Measurements from ENCODE around the gene PDAP1.
"Not testable (repeated sequence)": the region's sequence is repeated elsewhere in the genome, so short reads cannot be mapped to it uniquely, and the experiment has no call there.

Gene PDAP1

DNA sequence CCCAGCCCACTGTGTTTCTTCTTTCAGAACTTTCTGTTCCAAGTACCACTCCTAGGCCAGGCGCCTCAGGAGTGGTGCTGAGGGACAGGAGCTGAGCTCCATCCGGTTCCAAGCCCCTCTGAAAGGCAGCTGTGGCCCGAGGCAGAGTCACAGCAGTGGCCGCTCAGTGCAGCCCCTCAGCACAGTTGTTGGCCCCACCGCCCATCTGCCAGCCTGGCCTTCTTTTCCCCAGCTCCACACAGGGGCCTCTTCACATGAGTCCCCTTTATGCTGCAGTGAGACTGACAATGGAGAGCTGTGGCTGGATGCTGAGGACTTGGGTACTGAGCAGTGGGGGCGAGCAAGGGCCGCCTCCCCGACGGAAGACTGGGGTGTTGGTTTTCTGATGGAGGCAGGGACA, 9.9 kb upstream of the PDAP1 start:
- no peak for DNase-seq (ENCODE audit: low read depth)
- no peak for TF ChIP-seq CTCF (conservative IDR thresholded peaks at IDR 0.05; ENCODE audit: control insufficient read depth, insufficient read depth, low read depth, low read length)
- no peak overlapping the region for H3K4me3 ChIP-seq (ENCODE audit: control insufficient read depth, low read depth, low read length)

DNA sequence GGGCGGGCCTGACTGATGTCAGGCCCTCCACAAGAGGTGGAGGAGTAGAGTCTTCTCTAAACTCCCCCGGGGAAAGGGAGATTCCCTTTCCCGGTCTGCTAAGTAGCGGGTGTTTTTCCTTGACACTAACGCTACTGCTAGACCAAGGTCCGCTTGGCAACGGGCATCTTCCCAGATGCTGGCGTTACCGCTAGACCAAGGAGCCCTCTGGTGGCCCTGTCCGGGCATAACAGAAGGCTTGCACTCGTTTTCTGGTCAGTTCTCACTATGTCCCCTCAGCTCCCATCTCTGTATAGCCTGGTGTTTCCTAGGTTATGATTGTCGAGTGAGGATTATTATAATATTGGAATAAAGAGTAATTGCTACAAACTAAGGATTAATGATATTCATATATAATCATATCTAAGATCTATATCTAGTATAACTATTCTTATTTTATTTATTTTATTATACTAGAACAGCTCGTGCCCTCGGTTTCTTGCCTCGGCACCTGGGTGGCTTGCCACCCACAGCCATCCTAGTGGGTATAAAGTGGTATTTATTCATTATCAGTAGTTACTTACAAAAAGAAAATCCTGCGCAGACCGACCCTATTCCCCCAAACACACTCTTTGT, 7.2 kb upstream of the PDAP1 start:
- H3K4me3 ChIP-seq (ENCODE audit: control insufficient read depth, low read depth, low read length), result not testable (repeated sequence)
- peak; percentile 59 for TF ChIP-seq CTCF (conservative IDR thresholded peaks at IDR 0.05; ENCODE audit: control insufficient read depth, insufficient read depth, low read depth, low read length)
- peak; percentile 79 for DNase-seq (ENCODE audit: low read depth)

DNA sequence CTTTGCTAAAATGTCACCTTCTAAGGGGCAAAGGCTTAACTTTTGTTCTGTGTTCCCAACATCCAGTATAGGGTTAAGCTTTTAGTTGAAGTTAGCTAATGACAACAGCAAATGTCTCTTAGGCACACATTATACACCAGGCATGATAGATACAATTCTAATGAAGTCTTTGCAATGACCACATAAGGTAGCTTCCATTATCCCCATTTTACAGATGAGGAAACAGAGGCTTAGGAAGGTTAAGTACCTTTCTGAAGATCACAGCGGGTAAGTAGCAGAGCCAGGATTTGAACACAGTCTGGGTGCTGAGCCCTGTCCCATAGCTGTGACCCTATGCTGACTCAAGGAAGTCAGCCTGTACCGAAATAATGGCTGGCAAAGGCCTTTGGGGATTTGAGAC, 2.2 kb upstream of the PDAP1 start:
- no peak for DNase-seq (ENCODE audit: low read depth)
- H3K4me3 ChIP-seq (ENCODE audit: control insufficient read depth, low read depth, low read length), result no peak overlapping the region
- TF ChIP-seq CTCF (conservative IDR thresholded peaks at IDR 0.05; ENCODE audit: control insufficient read depth, insufficient read depth, low read depth, low read length), result no peak

DNA sequence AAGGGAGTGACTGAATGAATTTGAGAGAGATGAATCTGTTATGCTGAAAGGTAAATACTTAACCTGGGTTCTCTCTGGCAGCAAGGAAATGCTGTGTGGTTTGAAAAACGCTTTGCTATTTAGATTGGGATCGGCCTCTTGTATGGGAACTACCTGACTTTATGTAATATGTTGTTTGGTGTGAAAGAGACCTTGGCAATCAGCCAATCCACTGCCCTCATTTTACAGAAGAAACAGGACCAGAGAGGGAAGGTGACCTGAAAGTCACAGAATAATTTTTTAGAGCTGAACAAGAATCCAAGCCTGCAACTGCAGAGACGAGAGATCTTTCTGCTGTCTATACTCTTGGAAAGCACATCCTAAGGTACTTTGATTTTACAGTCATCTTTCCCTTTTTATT, 1.4 kb upstream of the PDAP1 start:
- DNase-seq (ENCODE audit: low read depth), result no peak
- no peak for TF ChIP-seq CTCF (conservative IDR thresholded peaks at IDR 0.05; ENCODE audit: control insufficient read depth, insufficient read depth, low read depth, low read length)
- peak overlapping the region; percentile 98 for H3K4me3 ChIP-seq (ENCODE audit: control insufficient read depth, low read depth, low read length)

GRCh38 chr7:99409192-99409572, 785 bp upstream of the PDAP1 start:
- DNase-seq (ENCODE audit: low read depth), result no peak
- TF ChIP-seq CTCF (conservative IDR thresholded peaks at IDR 0.05; ENCODE audit: control insufficient read depth, insufficient read depth, low read depth, low read length), result no peak
- peak overlapping the region; percentile 98 for H3K4me3 ChIP-seq (ENCODE audit: control insufficient read depth, low read depth, low read length)

GRCh38 chr7:99407872-99408378, 472 bp downstream of the PDAP1 start:
- peak overlapping the region; percentile 98 for H3K4me3 ChIP-seq (ENCODE audit: control insufficient read depth, low read depth, low read length)
- TF ChIP-seq CTCF (conservative IDR thresholded peaks at IDR 0.05; ENCODE audit: control insufficient read depth, insufficient read depth, low read depth, low read length), result no peak
- DNase-seq (ENCODE audit: low read depth), result peak; percentile 93

GRCh38 chr7:99406557-99406956, 1.8 kb downstream of the PDAP1 start:
- no peak for DNase-seq (ENCODE audit: low read depth)
- no peak overlapping the region for H3K4me3 ChIP-seq (ENCODE audit: control insufficient read depth, low read depth, low read length)
- no peak for TF ChIP-seq CTCF (conservative IDR thresholded peaks at IDR 0.05; ENCODE audit: control insufficient read depth, insufficient read depth, low read depth, low read length)

Measured in fibroblast of mammary gland (primary cell).